K562 (cell line): ENCODE measurements around the gene SLC35B1. TPM values are rescaled to one million over a fixed set of nuclear protein-coding genes. Genes with fewer than 3 reads are reported as not detected.
A peak's percentile ranks its signal among the peaks of the same experiment; 100 is the strongest.

ENCODE experiments used
- E2F6 ChIP-seq, 2 experiments: IDR thresholded peaks; 2 replicates each; pipeline ENCODE4 v1.6.1; 2011; ENCODE audit warnings: borderline replicate concordance in 1 of 2, control low read depth in 1 of 2, low read depth in 1 of 2, low read length in 1 of 2, mild to moderate bottlenecking in 1 of 2, mixed read lengths in 1 of 2, moderate library complexity in 1 of 2; ENCODE audit not compliant: insufficient read depth in 1 of 2, insufficient read length in 1 of 2, poor library complexity in 1 of 2, severe bottlenecking in 1 of 2; ENCODE audit errors: extremely low read depth in 1 of 2
- HINFP ChIP-seq: fragments of 450-650 bp; conservative IDR thresholded peaks from 2 replicates; pipeline ENCODE4 v1.6.1; 2016; ENCODE audit warnings: missing genetic modification characterization, low read depth, mild to moderate bottlenecking, control low read depth, missing compliant biosample characterization
- ZHX1 ChIP-seq: fragments of 150-350 bp; conservative IDR thresholded peaks from 2 replicates; pipeline ENCODE4 v1.6.1; 2014; ENCODE audit warnings: low read length
- ZNF407 ChIP-seq: fragments of 450-650 bp; IDR thresholded peaks from 2 replicates; pipeline ENCODE4 v1.6.1; 2016; ENCODE audit warnings: low read depth
- ZNF511 ChIP-seq: sonication (generic); formaldehyde crosslinking; IDR thresholded peaks from 2 replicates; pipeline ENCODE4 v1.8.0; 2022; ENCODE audit warnings: mild to moderate bottlenecking, missing genetic modification reagents
- polyA plus RNA-seq, 8 experiments: library from polyadenylated mRNA; depleted of rRNA in 4 of 8; stranded (reverse) in 5 of 8; unstranded in 3 of 8; fragments of >200 nt; fragmentation: Nextera tagmentation in 2 of 8; fragmentation: Illumina TruSeq in 1 of 8; extraction: Ambion mirVana in 2 of 8; extraction: Trizol in 1 of 8; gene quantifications; 2 replicates each; pipeline versions ENCODE4 v1.2.1 to v1.2.3, GENCODE V29; 2011 to 2014; ENCODE audit warnings: inconsistent platforms in 1 of 8, missing spikeins in 1 of 8
- total RNA-seq, 7 experiments: library from RNA; depleted of rRNA in 6 of 7; stranded (reverse); fragments of >200 nt in 6 of 7; fragmentation: Illumina TruSeq in 2 of 7; extraction: Trizol in 2 of 7; gene quantifications; 2 replicates each; pipeline versions ENCODE4 v1.2.1 to v1.2.3, GENCODE V29; 2011 to 2021; ENCODE audit warnings: low replicate concordance in 1 of 7

SLC35B1 gene
- total and polyA plus RNA-seq, 9 of the 15 experiments (the other 6 are each of a cell fraction or from before 2014, with no cell fraction given), result 51.4 to 87.9 (median 66.3) TPM

GRCh38 chr17:49691677-49692191 lies 16.0 kb downstream of the SLC35B1 start (continued):
- peak in 1 of 2 experiments; percentile 36 for TF ChIP-seq E2F6 (IDR thresholded peaks at IDR 0.05; ENCODE audit: borderline replicate concordance in 1 of 2, extremely low read depth in 1 of 2, insufficient read depth in 1 of 2, insufficient read length in 1 of 2, low read depth in 1 of 2, low read length in 1 of 2, poor library complexity in 1 of 2, severe bottlenecking in 1 of 2)
- no peak for TF ChIP-seq ZHX1
- TF ChIP-seq ZNF511, result no peak
- no peak for TF ChIP-seq HINFP (tag)
- TF ChIP-seq ZNF407, result no peak
